Ecto neural progenitor cell (in vitro differentiated cells): ENCODE data around the gene PHACTR3.
A peak's percentile ranks its signal among the peaks of the same experiment; 100 is the strongest.
"Not testable (repeated sequence)": the region's sequence is repeated elsewhere in the genome, so short reads cannot be mapped to it uniquely, and the experiment has no call there.

Experiments
- DNase-seq: peaks from one replicate; pipeline ENCODE4 v3.0.0-alpha.2; 2018; ENCODE audit warnings: low spot score

PHACTR3 gene

GRCh38 chr20:59589086-59589684 lies 15.2 kb upstream of the PHACTR3 start:
- DNase-seq: no peak

GRCh38 chr20:59591061-59591460 lies 13.3 kb upstream of the PHACTR3 start:
- DNase-seq: no peak

GRCh38 chr20:59596690-59597089 lies 7.7 kb upstream of the PHACTR3 start:
- no peak for DNase-seq

- DNase-seq: no peak
Measured at GRCh38 chr20:59597240-59597639, 7.1 kb upstream of the PHACTR3 start.

- DNase-seq: peak; percentile 56
Measured at GRCh38 chr20:59598625-59599310, 5.6 kb upstream of the PHACTR3 start.

GRCh38 chr20:59599941-59600340 lies 4.4 kb upstream of the PHACTR3 start:
- no peak for DNase-seq

GRCh38 chr20:59600472-59600871 lies 3.9 kb upstream of the PHACTR3 start:
- DNase-seq: no peak

- DNase-seq: no peak
Measured at GRCh38 chr20:59602546-59603080, 1.7 kb upstream of the PHACTR3 start.

GRCh38 chr20:59603176-59603575 lies 1.2 kb upstream of the PHACTR3 start:
- no peak for DNase-seq

- peak; percentile 62 for DNase-seq
Measured at GRCh38 chr20:59604741-59605600, 631 bp downstream of the PHACTR3 start.

- no peak for DNase-seq
Measured at GRCh38 chr20:59605601-59606364, 1.4 kb downstream of the PHACTR3 start.

- no peak for DNase-seq
Measured at GRCh38 chr20:59606566-59606965, 2.2 kb downstream of the PHACTR3 start.

GRCh38 chr20:59608396-59608795 lies 4.1 kb downstream of the PHACTR3 start:
- no peak for DNase-seq

GRCh38 chr20:59608871-59609270 lies 4.5 kb downstream of the PHACTR3 start:
- no peak for DNase-seq

- no peak for DNase-seq
Measured at GRCh38 chr20:59611286-59611685, 6.9 kb downstream of the PHACTR3 start.

- no peak for DNase-seq
Measured at GRCh38 chr20:59613861-59614260, 9.5 kb downstream of the PHACTR3 start.

- DNase-seq: no peak
Measured at GRCh38 chr20:59614714-59615113, 10.4 kb downstream of the PHACTR3 start.

GRCh38 chr20:59616306-59616705 lies 12.0 kb downstream of the PHACTR3 start:
- no peak for DNase-seq

- no peak for DNase-seq
Measured at GRCh38 chr20:59617221-59617620, 12.9 kb downstream of the PHACTR3 start.

- DNase-seq: no peak
Measured at GRCh38 chr20:59618131-59618530, 13.8 kb downstream of the PHACTR3 start.

- DNase-seq: not testable (repeated sequence)
Measured at GRCh38 chr20:59618585-59618984, 14.2 kb downstream of the PHACTR3 start.
